Coronary artery (tissue), 2 donors: ENCODE measurements around the gene RASAL2.
"Not testable (repeated sequence)": the region's sequence is repeated elsewhere in the genome, so short reads cannot be mapped to it uniquely, and the experiment has no call there.

ENCODE experiments used
- DNase-seq: peaks from one replicate; pipeline ENCODE4 v3.0.0-alpha.2; 2017; ENCODE audit warnings: low spot score
- H3K27ac ChIP-seq, 2 donors: fragments of 200-600 bp; sonication (generic); one replicate each; pipeline ENCODE4 v1.5.1; 2016 to 2019
- H3K4me3 ChIP-seq: fragments of 200-600 bp; sonication (generic); 2 replicates; pipeline ENCODE4 v1.5.1; 2016; ENCODE audit warnings: mild to moderate bottlenecking, moderate library complexity
- CTCF ChIP-seq: fragments of 200-600 bp; sonication (generic); IDR thresholded peaks from one replicate; pipeline ENCODE4 v1.5.1; 2019; ENCODE audit warnings: antibody characterized with exemption

RASAL2 gene

GRCh38 chr1:178118524-178118923 lies 24.6 kb downstream of the RASAL2 start:
- TF ChIP-seq CTCF = no peak
- Histone ChIP-seq H3K4me3 (no peak overlapping the region), H3K27ac (no peak overlapping the region)
- DNase-seq = no peak

- no peak for DNase-seq
- Histone ChIP-seq H3K4me3 (no peak overlapping the region), H3K27ac (no peak overlapping the region)
- no peak for TF ChIP-seq CTCF
These were observed 25.7 kb downstream of the RASAL2 start for GRCh38 chr1:178119628-178120027.

GRCh38 chr1:178120088-178120487 lies 26.2 kb downstream of the RASAL2 start:
- DNase-seq = no peak
- TF ChIP-seq CTCF = no peak
- H3K4me3 ChIP-seq = no peak overlapping the region
- H3K27ac ChIP-seq = no peak overlapping the region

- H3K4me3 ChIP-seq, DNase-seq, H3K27ac ChIP-seq: not testable (repeated sequence)
These were observed 26.7 kb downstream of the RASAL2 start for GRCh38 chr1:178120520-178121052.

GRCh38 chr1:178121883-178122282 lies 28.0 kb downstream of the RASAL2 start:
- TF ChIP-seq CTCF = no peak
- no peak overlapping the region for H3K4me3 ChIP-seq
- no peak overlapping the region for H3K27ac ChIP-seq
- DNase-seq = no peak

- TF ChIP-seq CTCF = no peak
- DNase-seq = no peak
- no peak overlapping the region for H3K4me3 ChIP-seq
- no peak overlapping the region for H3K27ac ChIP-seq
These were observed 28.4 kb downstream of the RASAL2 start for GRCh38 chr1:178122283-178122682.

GRCh38 chr1:178124115-178124514 lies 30.2 kb downstream of the RASAL2 start:
- TF ChIP-seq CTCF = no peak
- H3K4me3 ChIP-seq = no peak overlapping the region
- no peak for DNase-seq
- no peak overlapping the region for H3K27ac ChIP-seq

- Histone ChIP-seq H3K4me3 (no peak overlapping the region), H3K27ac (peak overlapping the region in 1 of 2 donors; percentile 58)
- DNase-seq = no peak
- TF ChIP-seq CTCF = no peak
These were observed 32.4 kb downstream of the RASAL2 start for GRCh38 chr1:178126261-178126660.
